CD4-positive, CD25-positive, alpha-beta regulatory T cell (primary cell): ENCODE measurements around the gene TSPAN33. TPM values are rescaled to one million over a fixed set of nuclear protein-coding genes. Genes with fewer than 3 reads are reported as not detected.
"Not testable (repeated sequence)": the region's sequence is repeated elsewhere in the genome, so short reads cannot be mapped to it uniquely, and the experiment has no call there.

Source experiments
- ATAC-seq, 2 donors: fragments of 150-1000 bp; cut with Tn5 transposase; one replicate each; pipeline ENCODE4 v1.10.0; 2021; ENCODE audit warnings: low read depth in 2 of 2, moderate number of reproducible peaks in 2 of 2, moderate library complexity in 1 of 2
- DNase-seq, 3 donors: peaks; one replicate each; pipeline versions ENCODE4 v3.0.0 to v3.0.0-alpha.2; 2012 to 2022; ENCODE audit warnings: mixed read lengths in 1 of 3
- H3K27ac ChIP-seq: one replicate; pipeline ENCODE4 v1.7.0; 2013; ENCODE audit warnings: mild to moderate bottlenecking, low read length; ENCODE audit not compliant: insufficient read depth, poor library complexity, severe bottlenecking
- H3K27me3 ChIP-seq: one replicate; pipeline ENCODE4 v1.7.0; 2013; ENCODE audit warnings: low read length; ENCODE audit not compliant: control insufficient read depth, insufficient read depth
- H3K36me3 ChIP-seq: one replicate; pipeline ENCODE4 v1.7.0; 2013; ENCODE audit warnings: mild to moderate bottlenecking, low read length, moderate library complexity; ENCODE audit not compliant: control insufficient read depth, insufficient read depth
- H3K4me1 ChIP-seq: 2 replicates; pipeline ENCODE4 v1.7.0; 2013; ENCODE audit warnings: mild to moderate bottlenecking, low read length; ENCODE audit not compliant: insufficient read depth, control insufficient read depth, poor library complexity, severe bottlenecking
- H3K4me3 ChIP-seq: one replicate; pipeline ENCODE4 v1.7.0; 2013; ENCODE audit warnings: low read depth, mild to moderate bottlenecking, low read length, moderate library complexity
- H3K9me3 ChIP-seq, 2 experiments: 1 replicate in 1 of 2; 2 replicates in 1 of 2; pipeline ENCODE4 v1.7.0; 2013; ENCODE audit warnings: low read length in 2 of 2, mild to moderate bottlenecking in 1 of 2, moderate library complexity in 1 of 2; ENCODE audit not compliant: control insufficient read depth in 2 of 2
- H3K27ac Mint-ChIP-seq, 3 donors: one replicate each; pipeline ENCODE4 v1.8.0; 2020 to 2022; ENCODE audit warnings: mild to moderate bottlenecking in 3 of 3, mixed read lengths in 3 of 3, moderate library complexity in 2 of 3
- H3K27me3 Mint-ChIP-seq: one replicate; pipeline ENCODE4 v1.8.0; 2022; ENCODE audit warnings: mild to moderate bottlenecking, mixed read lengths
- H3K36me3 Mint-ChIP-seq: one replicate; pipeline ENCODE4 v1.8.0; 2020; ENCODE audit warnings: mixed read lengths
- H3K4me1 Mint-ChIP-seq, 4 donors: one replicate each; pipeline ENCODE4 v1.8.0; 2020 to 2022; ENCODE audit warnings: mixed read lengths in 4 of 4, mild to moderate bottlenecking in 1 of 4
- H3K4me3 Mint-ChIP-seq, 4 donors: one replicate each; pipeline ENCODE4 v1.8.0; 2020 to 2022; ENCODE audit warnings: mild to moderate bottlenecking in 4 of 4, mixed read lengths in 4 of 4, moderate library complexity in 3 of 4
- H3K9me3 Mint-ChIP-seq, 7 donors: one replicate each; pipeline ENCODE4 v1.8.0; 2020 to 2022; ENCODE audit warnings: mixed read lengths in 7 of 7, mild to moderate bottlenecking in 3 of 7, moderate library complexity in 2 of 7
- polyA plus RNA-seq, 4 donors: library from polyadenylated mRNA; unstranded; fragments of 300-500 nt; fragmentation: Illumina TruSeq; gene quantifications; one replicate each; pipeline ENCODE4 v1.2.3, GENCODE V29; 2021
- total RNA-seq: library from RNA; stranded (reverse); gene quantifications from one replicate; pipeline ENCODE4 v1.2.3, GENCODE V29; 2022

The TSPAN33 gene
- total and polyA plus RNA-seq, 5 donors from 2014 or later = 0.96 to 4.5 (median 2.9) TPM

- no peak overlapping the region for H3K4me3 ChIP-seq
- no peak for DNase-seq
- no peak overlapping the region for H3K27ac ChIP-seq
- peaks cover 8% of the 10 kb centered on the region for H3K4me1 ChIP-seq
- no peaks in the 10 kb centered on the region for H3K36me3 ChIP-seq
- peaks cover 20% of the 10 kb centered on the region for H3K27me3 Mint-ChIP-seq
- H3K9me3 ChIP-seq = no peaks in the 10 kb centered on the region
- H3K4me1 Mint-ChIP-seq = peaks cover 0 to 18% (median 1%) of the 10 kb centered on the region in 4 donors
- H3K27ac Mint-ChIP-seq = no peak overlapping the region
- no peaks in the 10 kb centered on the region for H3K9me3 Mint-ChIP-seq
- H3K36me3 Mint-ChIP-seq = peaks cover 17% of the 10 kb centered on the region
- no peaks in the 10 kb centered on the region for H3K27me3 ChIP-seq
- no peak for ATAC-seq
- peak overlapping the region in 2 of 4 donors; percentile 46 to 62 for H3K4me3 Mint-ChIP-seq
These were observed 23.9 kb downstream of the TSPAN33 start for GRCh38 chr7:129168231-129169021.

GRCh38 chr7:129169171-129169671 lies 24.7 kb downstream of the TSPAN33 start:
- Histone ChIP-seq H3K36me3 (no peaks in the 10 kb centered on the region), H3K9me3 (no peaks in the 10 kb centered on the region), H3K27ac (no peak overlapping the region), H3K27me3 (no peaks in the 10 kb centered on the region), H3K4me1 (peaks cover 8% of the 10 kb centered on the region), H3K4me3 (peak overlapping the region; percentile 35)
- Mint-ChIP-seq H3K36me3 (peaks cover 17% of the 10 kb centered on the region), H3K27me3 (peaks cover 14% of the 10 kb centered on the region), H3K4me1 (peaks cover 0 to 18% (median 1%) of the 10 kb centered on the region in 4 donors), H3K4me3 (peak overlapping the region in 3 of 4 donors; percentile 44 to 81 (median 74)), H3K9me3 (no peaks in the 10 kb centered on the region), H3K27ac (no peak overlapping the region)
- peak in 2 of 3 donors; percentile 9 to 35 for DNase-seq
- peak; percentile 49 to 50 for ATAC-seq

- Mint-ChIP-seq H3K27me3 (peaks cover 19% of the 10 kb centered on the region), H3K36me3 (peaks cover 16% of the 10 kb centered on the region), H3K27ac (no peak overlapping the region), H3K4me1 (peaks cover 0 to 18% (median 1%) of the 10 kb centered on the region in 4 donors), H3K9me3 (no peaks in the 10 kb centered on the region), H3K4me3 (peak overlapping the region; percentile 44 to 81 (median 60))
- H3K27ac ChIP-seq = no peak overlapping the region
- no peaks in the 10 kb centered on the region for H3K36me3 ChIP-seq
- no peaks in the 10 kb centered on the region for H3K9me3 ChIP-seq
- ATAC-seq = no peak
- H3K4me3 ChIP-seq = peak overlapping the region; percentile 35
- peaks cover 8% of the 10 kb centered on the region for H3K4me1 ChIP-seq
- peak in 1 of 3 donors; percentile 22 for DNase-seq
- H3K27me3 ChIP-seq = no peaks in the 10 kb centered on the region
These were observed 25.4 kb downstream of the TSPAN33 start for GRCh38 chr7:129169686-129170440.

- H3K4me3 ChIP-seq = no peak overlapping the region
- H3K27me3 ChIP-seq = no peaks in the 10 kb centered on the region
- no peaks in the 10 kb centered on the region for H3K36me3 ChIP-seq
- H3K36me3 Mint-ChIP-seq = peaks cover 12% of the 10 kb centered on the region
- no peak for DNase-seq
- peaks cover 8% of the 10 kb centered on the region for H3K4me1 ChIP-seq
- peak overlapping the region in 1 of 4 donors; percentile 47 for H3K4me3 Mint-ChIP-seq
- H3K4me1 Mint-ChIP-seq = peaks cover 0 to 18% (median 1%) of the 10 kb centered on the region in 4 donors
- peaks cover 0 to 2% (median 0%) of the 10 kb centered on the region in 7 donors for H3K9me3 Mint-ChIP-seq
- peaks cover 16% of the 10 kb centered on the region for H3K27me3 Mint-ChIP-seq
- H3K9me3 ChIP-seq = no peaks in the 10 kb centered on the region
- no peak for ATAC-seq
- no peak overlapping the region for H3K27ac Mint-ChIP-seq
- no peak overlapping the region for H3K27ac ChIP-seq
These were observed 26.0 kb downstream of the TSPAN33 start for GRCh38 chr7:129170441-129171021.

- H3K4me1 Mint-ChIP-seq, DNase-seq, H3K4me1 ChIP-seq, H3K27ac ChIP-seq, H3K9me3 Mint-ChIP-seq, H3K9me3 ChIP-seq, H3K27me3 ChIP-seq, H3K36me3 ChIP-seq, H3K36me3 Mint-ChIP-seq, H3K4me3 ChIP-seq, H3K27ac Mint-ChIP-seq, H3K4me3 Mint-ChIP-seq, ATAC-seq: not testable (repeated sequence)
- peaks cover 38% of the 10 kb centered on the region for H3K27me3 Mint-ChIP-seq
These were observed 29.4 kb downstream of the TSPAN33 start for GRCh38 chr7:129173861-129174260.

- Histone ChIP-seq H3K27me3 (peaks cover 6% of the 10 kb centered on the region), H3K9me3 (no peaks in the 10 kb centered on the region), H3K36me3 (no peaks in the 10 kb centered on the region), H3K4me3 (no peak overlapping the region), H3K4me1 (no peaks in the 10 kb centered on the region), H3K27ac (no peak overlapping the region)
- Mint-ChIP-seq H3K9me3 (peaks cover 0 to 6% (median 0%) of the 10 kb centered on the region in 7 donors), H3K27me3 (peaks cover 53% of the 10 kb centered on the region), H3K4me3 (no peak overlapping the region), H3K27ac (no peak overlapping the region), H3K4me1 (no peaks in the 10 kb centered on the region), H3K36me3 (no peaks in the 10 kb centered on the region)
- DNase-seq (no peak), ATAC-seq (no peak)
These were observed 32.6 kb downstream of the TSPAN33 start for GRCh38 chr7:129176916-129177710.
